HL-60/S4 (cell line): ENCODE results near the gene GPR148.

Experiments used
- in situ Hi-C: fragments of 300-500 bp; cut with MboI; formaldehyde crosslinking; loops from 2 replicates; pipeline ENCODE4 v1.14.3; 2022; ENCODE audit warnings: low sequenced_read_pairs

GPR148 gene

GRCh38 chr2:130768191-130768855 is 39.5 kb downstream of the GPR148 start:
- in situ Hi-C loops: no loop called here

GRCh38 chr2:130769343-130769907 is 40.6 kb downstream of the GPR148 start:
- in situ Hi-C loops: no loop called here

GRCh38 chr2:130776550-130776949 is 47.7 kb downstream of the GPR148 start:
- in situ Hi-C loops: no loop called here

- in situ Hi-C loops: no loop called here
Observed at GRCh38 chr2:130778781-130779180, 49.9 kb downstream of the GPR148 start.
